Keratinocyte (primary cell): Measurements from ENCODE around the gene TMEM231. TPM values are rescaled to one million over a fixed set of nuclear protein-coding genes. Genes with fewer than 3 reads are reported as not detected.
A peak's percentile ranks its signal among the peaks of the same experiment; 100 is the strongest.

Experiments
- DNase-seq: peaks from one replicate; pipeline ENCODE4 v3.0.0-alpha.2; 2011; ENCODE audit warnings: low read depth, missing footprints, low spot score
- FAIRE-seq: peaks from 2 replicates; lab custom pipeline; 2011; peaks lifted over from hg19 to GRCh38; lab: Jason Lieb, UNC
- H2AFZ ChIP-seq: 2 replicates; pipeline ENCODE4 v1.6.0; 2012; ENCODE audit warnings: low read length, control low read depth, inconsistent platforms; ENCODE audit not compliant: control insufficient read depth
- H3K27ac ChIP-seq: 2 replicates; pipeline ENCODE4 v1.5.1; 2011; ENCODE audit warnings: low read length; ENCODE audit not compliant: control insufficient read depth, insufficient read depth
- H3K27me3 ChIP-seq: 3 replicates; pipeline ENCODE4 v1.6.0; 2011; ENCODE audit warnings: low read length; ENCODE audit not compliant: control insufficient read depth, insufficient read depth; ENCODE audit errors: extremely low read depth
- H3K36me3 ChIP-seq, 2 experiments: 2 replicates in 1 of 2; 3 replicates in 1 of 2; pipeline ENCODE4 v1.5.1; 2011; ENCODE audit warnings: low read length in 2 of 2, mild to moderate bottlenecking in 1 of 2; ENCODE audit not compliant: control insufficient read depth in 2 of 2, insufficient read depth in 2 of 2; ENCODE audit errors: extremely low read depth in 1 of 2
- H3K4me1 ChIP-seq: 3 replicates; pipeline ENCODE4 v1.5.1; 2011; ENCODE audit warnings: low read length; ENCODE audit not compliant: control insufficient read depth, insufficient read depth; ENCODE audit errors: extremely low read depth
- H3K4me2 ChIP-seq: 3 replicates; pipeline ENCODE4 v1.6.0; 2011; ENCODE audit warnings: low read depth, low read length; ENCODE audit not compliant: control insufficient read depth, insufficient read depth; ENCODE audit errors: extremely low read depth
- H3K4me3 ChIP-seq, 3 experiments: fragments of 200-600 bp in 1 of 3; sonication (generic) in 1 of 3; 2 replicates in 2 of 3; 3 replicates in 1 of 3; pipeline ENCODE4 v1.5.1; 2011 to 2016; ENCODE audit warnings: low read length in 3 of 3, mild to moderate bottlenecking in 3 of 3, control low read depth in 2 of 3, inconsistent platforms in 1 of 3, low read depth in 1 of 3, mixed read lengths in 1 of 3, mixed run types in 1 of 3, moderate library complexity in 1 of 3; ENCODE audit not compliant: control insufficient read depth in 2 of 3, insufficient read depth in 2 of 3; ENCODE audit errors: extremely low read depth in 1 of 3
- H3K79me2 ChIP-seq: 2 replicates; pipeline ENCODE4 v1.6.0; 2012; ENCODE audit warnings: low read length; ENCODE audit not compliant: control insufficient read depth, insufficient read depth
- H3K9ac ChIP-seq: 3 replicates; pipeline ENCODE4 v1.6.0; 2011; ENCODE audit warnings: low read length; ENCODE audit not compliant: control insufficient read depth, insufficient read depth; ENCODE audit errors: extremely low read depth
- H3K9me1 ChIP-seq: 3 replicates; pipeline ENCODE4 v1.6.0; 2011; ENCODE audit warnings: low read length; ENCODE audit not compliant: control insufficient read depth, insufficient read depth; ENCODE audit errors: extremely low read depth
- H3K9me3 ChIP-seq: 2 replicates; pipeline ENCODE4 v1.5.1; 2012; ENCODE audit warnings: low read depth, low read length; ENCODE audit not compliant: control insufficient read depth
- H4K20me1 ChIP-seq: 3 replicates; pipeline ENCODE4 v1.6.0; 2011; ENCODE audit warnings: low read length; ENCODE audit not compliant: control insufficient read depth, insufficient read depth; ENCODE audit errors: extremely low read depth
- CTCF ChIP-seq, 3 experiments: IDR thresholded peaks in 1 of 3; conservative IDR thresholded peaks in 1 of 3; optimal IDR thresholded peaks in 1 of 3; 2 replicates in 2 of 3; 3 replicates in 1 of 3; pipeline versions ENCODE3 to v1.5.1; 2011; ENCODE audit warnings: low read length in 3 of 3, mild to moderate bottlenecking in 3 of 3, moderate library complexity in 2 of 3, control low read depth in 1 of 3, inconsistent platforms in 1 of 3; ENCODE audit not compliant: insufficient read depth in 2 of 3; ENCODE audit errors: extremely low read depth in 1 of 3
- EZH2 ChIP-seq: IDR thresholded peaks from one replicate; pipeline ENCODE4 v1.6.1; 2012; ENCODE audit warnings: inconsistent platforms, mild to moderate bottlenecking, low read length, moderate library complexity
- dilution Hi-C: fragments of 300-500 bp; cut with MboI; formaldehyde crosslinking; loops from one replicate; pipeline ENCODE4 v1.7.0; 2020; ENCODE audit warnings: low sequenced_read_pairs; ENCODE audit not compliant: extremely low pct_ligation_motif_present
- polyA plus RNA-seq, 5 experiments: library from polyadenylated mRNA; depleted of rRNA in 3 of 5; stranded (reverse) in 3 of 5; stranded (forward) in 1 of 5; unstranded in 1 of 5; fragments of >200 nt; gene quantifications; 1 replicate in 1 of 5; 2 replicates in 3 of 5; 3 replicates in 1 of 5; pipeline versions ENCODE4 v1.2.1 to v1.2.3, GENCODE V29; 2011 to 2012; ENCODE audit warnings: missing spikeins in 2 of 5, low read depth in 1 of 5, low replicate concordance in 1 of 5

The TMEM231 gene
- polyA plus RNA-seq, 1 donor (not counting 4 experiments of a cell fraction or from before 2014, with no cell fraction given), result 11.0 TPM

- Histone ChIP-seq H3K4me2 (peak overlapping the region; percentile 96), H3K36me3 (no peaks in the 10 kb centered on the region), H3K79me2 (no peaks in the 10 kb centered on the region), H3K4me1 (peaks cover 17% of the 10 kb centered on the region), H4K20me1 (no peaks in the 10 kb centered on the region), H3K9me3 (no peaks in the 10 kb centered on the region), H3K27me3 (no peaks in the 10 kb centered on the region), H3K27ac (peak overlapping the region; percentile 70), H3K9me1 (no peaks in the 10 kb centered on the region), H3K4me3 (peak overlapping the region; percentile 54 to 87 (median 82)), H2AFZ (peak overlapping the region; percentile 94), H3K9ac (peak overlapping the region; percentile 78)
- FAIRE-seq (no peak), DNase-seq (no peak)
- dilution Hi-C loops, result no loop called here
- TF ChIP-seq EZH2, result no peak
- TF ChIP-seq CTCF (optimal IDR thresholded peaks at IDR 0.05 in 1 of 3, IDR thresholded peaks at IDR 0.05 in 1 of 3, conservative IDR thresholded peaks at IDR 0.05 in 1 of 3; ENCODE audit: extremely low read depth in 1 of 3, insufficient read depth in 2 of 3, low read length in 3 of 3), result no peak
Observed at GRCh38 chr16:75556431-75556950, 439 bp upstream of the TMEM231 start.

- FAIRE-seq, result no peak
Observed at GRCh38 chr16:75555213-75555706, 792 bp downstream of the TMEM231 start.

More at GRCh38 chr16:75555213-75555706, 792 bp downstream of the TMEM231 start:
- Histone ChIP-seq H3K27me3 (no peaks in the 10 kb centered on the region), H3K4me2 (peak overlapping the region; percentile 96), H3K9me3 (no peaks in the 10 kb centered on the region), H3K4me3 (peak overlapping the region; percentile 54 to 87 (median 82)), H4K20me1 (no peaks in the 10 kb centered on the region), H3K9ac (peak overlapping the region; percentile 78), H3K79me2 (no peaks in the 10 kb centered on the region), H3K27ac (peak overlapping the region; percentile 70), H3K4me1 (peaks cover 17% of the 10 kb centered on the region), H2AFZ (peak overlapping the region; percentile 94), H3K36me3 (no peaks in the 10 kb centered on the region), H3K9me1 (no peaks in the 10 kb centered on the region)
- DNase-seq, result no peak
- peak in 1 of 3 experiments; percentile 0 for TF ChIP-seq CTCF (optimal IDR thresholded peaks at IDR 0.05 in 1 of 3, IDR thresholded peaks at IDR 0.05 in 1 of 3, conservative IDR thresholded peaks at IDR 0.05 in 1 of 3; ENCODE audit: extremely low read depth in 1 of 3, insufficient read depth in 2 of 3, low read length in 3 of 3)
- no peak for TF ChIP-seq EZH2
- dilution Hi-C loops, result no loop called here
